Stimulated activated memory B cell treated with anti-CD40 and anti-IgM and Interleukin-4, amounts not matched to agents 10 μg/mL and 1 μg/mL and 100 μg/mL, for 72 hours (primary cell): ENCODE results near the gene PIGS.
A peak's percentile ranks its signal among the peaks of the same experiment; 100 is the strongest.
"Not testable (repeated sequence)": the region's sequence is repeated elsewhere in the genome, so short reads cannot be mapped to it uniquely, and the experiment has no call there.

Experiments
- ATAC-seq: fragments of 150-1000 bp; cut with Tn5 transposase; 2 replicates; pipeline ENCODE4 v1.10.0; 2021
- H3K27ac Mint-ChIP-seq: one replicate; pipeline ENCODE4 v1.8.0; 2022; ENCODE audit warnings: mild to moderate bottlenecking, mixed read lengths
- H3K27me3 Mint-ChIP-seq: one replicate; pipeline ENCODE4 v1.8.0; 2022; ENCODE audit warnings: mixed read lengths
- H3K36me3 Mint-ChIP-seq: one replicate; pipeline ENCODE4 v1.8.0; 2022; ENCODE audit warnings: mixed read lengths
- H3K4me1 Mint-ChIP-seq: one replicate; pipeline ENCODE4 v1.8.0; 2022; ENCODE audit warnings: mixed read lengths
- H3K4me3 Mint-ChIP-seq: one replicate; pipeline ENCODE4 v1.8.0; 2022; ENCODE audit warnings: mild to moderate bottlenecking, moderate library complexity, mixed read lengths
- H3K9me3 Mint-ChIP-seq: one replicate; pipeline ENCODE4 v1.8.0; 2022; ENCODE audit warnings: mixed read lengths

PIGS gene

GRCh38 chr17:28571361-28572122 lies at the start of gene PIGS:
Gene PIGS, minus strand, starts transcription at chr17:28571524. Its CDS starts 28 bp downstream, at chr17:28571496.
- peak; percentile 98 for ATAC-seq
- Mint-ChIP-seq H3K9me3 (no peaks in the 10 kb centered on the region), H3K27me3 (no peaks in the 10 kb centered on the region), H3K4me1 (peaks cover 60% of the 10 kb centered on the region), H3K4me3 (peak within 1 kb of the TSS; percentile 96), H3K27ac (peak within 1 kb of the TSS; percentile 81), H3K36me3 (peaks cover 22% of the 10 kb centered on the region)

GRCh38 chr17:28620010-28620409 lies 48.7 kb upstream of the PIGS start:
- Mint-ChIP-seq H3K4me3 (no peak overlapping the region), H3K27me3 (no peaks in the 10 kb centered on the region), H3K27ac (no peak overlapping the region), H3K9me3 (no peaks in the 10 kb centered on the region), H3K4me1 (peaks cover 20% of the 10 kb centered on the region), H3K36me3 (peaks cover 89% of the 10 kb centered on the region)
- ATAC-seq = no peak

GRCh38 chr17:28618464-28618863 lies 47.1 kb upstream of the PIGS start:
- H3K36me3 Mint-ChIP-seq = peaks cover 90% of the 10 kb centered on the region
- no peaks in the 10 kb centered on the region for H3K9me3 Mint-ChIP-seq
- H3K4me3 Mint-ChIP-seq = no peak overlapping the region
- ATAC-seq = no peak
- peaks cover 23% of the 10 kb centered on the region for H3K4me1 Mint-ChIP-seq
- no peak overlapping the region for H3K27ac Mint-ChIP-seq
- H3K27me3 Mint-ChIP-seq = no peaks in the 10 kb centered on the region

GRCh38 chr17:28616281-28616680 lies 45.0 kb upstream of the PIGS start:
- Mint-ChIP-seq H3K36me3 (peaks cover 70% of the 10 kb centered on the region), H3K4me3 (no peak overlapping the region), H3K4me1 (peaks cover 36% of the 10 kb centered on the region), H3K27ac (peak overlapping the region; percentile 30), H3K9me3 (no peaks in the 10 kb centered on the region), H3K27me3 (no peaks in the 10 kb centered on the region)
- no peak for ATAC-seq

- Mint-ChIP-seq H3K4me1 (peaks cover 36% of the 10 kb centered on the region), H3K4me3 (no peak overlapping the region), H3K36me3 (peaks cover 66% of the 10 kb centered on the region), H3K27ac (peak overlapping the region; percentile 27), H3K27me3 (no peaks in the 10 kb centered on the region), H3K9me3 (no peaks in the 10 kb centered on the region)
- ATAC-seq = no peak
These were observed 44.1 kb upstream of the PIGS start for GRCh38 chr17:28615260-28615940.

GRCh38 chr17:28613931-28614381 lies 42.6 kb upstream of the PIGS start, which contains the start of gene RSKR:
Gene RSKR, minus strand, starts transcription at chr17:28614185. Its CDS starts 24 bp downstream, at chr17:28614161.
- peaks cover 36% of the 10 kb centered on the region for H3K4me1 Mint-ChIP-seq
- no peak for ATAC-seq
- no peak within 1 kb of the TSS for H3K4me3 Mint-ChIP-seq
- H3K27me3 Mint-ChIP-seq = no peaks in the 10 kb centered on the region
- H3K36me3 Mint-ChIP-seq = peaks cover 60% of the 10 kb centered on the region
- peak within 1 kb of the TSS; percentile 69 for H3K27ac Mint-ChIP-seq
- H3K9me3 Mint-ChIP-seq = no peaks in the 10 kb centered on the region

GRCh38 chr17:28612936-28613872 lies 41.9 kb upstream of the PIGS start:
- Mint-ChIP-seq H3K27ac (peak overlapping the region; percentile 69), H3K27me3 (no peaks in the 10 kb centered on the region), H3K9me3 (no peaks in the 10 kb centered on the region), H3K36me3 (peaks cover 55% of the 10 kb centered on the region), H3K4me3 (no peak overlapping the region), H3K4me1 (peaks cover 36% of the 10 kb centered on the region)
- ATAC-seq = no peak

- Mint-ChIP-seq H3K36me3 (peaks cover 54% of the 10 kb centered on the region), H3K4me1 (peaks cover 36% of the 10 kb centered on the region), H3K27me3 (no peaks in the 10 kb centered on the region), H3K9me3 (no peaks in the 10 kb centered on the region), H3K27ac (peak overlapping the region; percentile 69), H3K4me3 (no peak overlapping the region)
- no peak for ATAC-seq
These were observed 41.2 kb upstream of the PIGS start for GRCh38 chr17:28612531-28612930.

- ATAC-seq = no peak
- H3K27me3 Mint-ChIP-seq = no peaks in the 10 kb centered on the region
- peaks cover 33% of the 10 kb centered on the region for H3K36me3 Mint-ChIP-seq
- H3K4me1 Mint-ChIP-seq = peaks cover 23% of the 10 kb centered on the region
- no peak overlapping the region for H3K27ac Mint-ChIP-seq
- H3K9me3 Mint-ChIP-seq = no peaks in the 10 kb centered on the region
- no peak overlapping the region for H3K4me3 Mint-ChIP-seq
These were observed 39.1 kb upstream of the PIGS start for GRCh38 chr17:28610376-28610775.

- not testable (repeated sequence) for ATAC-seq, H3K27ac Mint-ChIP-seq, H3K4me3 Mint-ChIP-seq, H3K27me3 Mint-ChIP-seq, H3K4me1 Mint-ChIP-seq, H3K9me3 Mint-ChIP-seq
- H3K36me3 Mint-ChIP-seq = peaks cover 19% of the 10 kb centered on the region
These were observed 32.7 kb upstream of the PIGS start for GRCh38 chr17:28604031-28604430.

GRCh38 chr17:28599311-28600184 lies 28.2 kb upstream of the PIGS start:
- H3K4me1 Mint-ChIP-seq = peaks cover 27% of the 10 kb centered on the region
- H3K36me3 Mint-ChIP-seq = peaks cover 12% of the 10 kb centered on the region
- H3K9me3 Mint-ChIP-seq = no peaks in the 10 kb centered on the region
- peak overlapping the region; percentile 93 for H3K27ac Mint-ChIP-seq
- no peaks in the 10 kb centered on the region for H3K27me3 Mint-ChIP-seq
- peak; percentile 80 for ATAC-seq
- peak overlapping the region; percentile 94 for H3K4me3 Mint-ChIP-seq

GRCh38 chr17:28598799-28599310 lies 27.5 kb upstream of the PIGS start, which contains the start of gene SPAG5:
Gene SPAG5, minus strand, starts transcription at chr17:28599025. Its CDS starts 79 bp downstream, at chr17:28598946.
- H3K4me1 Mint-ChIP-seq = peaks cover 27% of the 10 kb centered on the region
- no peaks in the 10 kb centered on the region for H3K27me3 Mint-ChIP-seq
- H3K36me3 Mint-ChIP-seq = peaks cover 9% of the 10 kb centered on the region
- H3K27ac Mint-ChIP-seq = peak within 1 kb of the TSS; percentile 93
- H3K4me3 Mint-ChIP-seq = peak within 1 kb of the TSS; percentile 94
- H3K9me3 Mint-ChIP-seq = no peaks in the 10 kb centered on the region
- peak; percentile 97 for ATAC-seq

GRCh38 chr17:28598389-28598788 lies 27.1 kb upstream of the PIGS start:
- no peak for ATAC-seq
- H3K27ac Mint-ChIP-seq = peak overlapping the region; percentile 93
- H3K4me3 Mint-ChIP-seq = peak overlapping the region; percentile 94
- H3K36me3 Mint-ChIP-seq = peaks cover 6% of the 10 kb centered on the region
- peaks cover 27% of the 10 kb centered on the region for H3K4me1 Mint-ChIP-seq
- H3K9me3 Mint-ChIP-seq = no peaks in the 10 kb centered on the region
- H3K27me3 Mint-ChIP-seq = no peaks in the 10 kb centered on the region
